Measurements from ENCODE around the gene LRBA. TPM values are rescaled to one million over a fixed set of nuclear protein-coding genes. Genes with fewer than 3 reads are reported as not detected.
"Not testable (repeated sequence)": the region's sequence is repeated elsewhere in the genome, so short reads cannot be mapped to it uniquely, and the experiment has no call there.

Gene LRBA
- total RNA-seq (92.0 TPM), polyA plus RNA-seq (11.6 TPM)

- peak within 1 kb of the TSS; percentile 95 for H3K27ac ChIP-seq (ENCODE audit: low read depth)
- H3K36me3 ChIP-seq (ENCODE audit: insufficient read depth), result no peaks in the 10 kb centered on the region
- peaks cover 3% of the 10 kb centered on the region for H3K4me1 ChIP-seq (ENCODE audit: insufficient read depth)
- DNase-seq (ENCODE audit: extremely low spot score), result peak; percentile 68
- H3K4me3 ChIP-seq (ENCODE audit: low read depth, low read length), result peak within 1 kb of the TSS; percentile 83
- WGBS, result under 1% methylated on average over 37 of the region's 37 CpGs
Observed at GRCh38 chr4:151014521-151015458, at the start of gene LRBA. Gene LRBA (minus strand): TSS chr4:151015284. CDS start chr4:151014642, 642 bp downstream.

GRCh38 chr4:151063143-151063542 lies 48.1 kb upstream of the LRBA start:
- H3K4me3 ChIP-seq (ENCODE audit: low read depth, low read length); DNase-seq (ENCODE audit: extremely low spot score); H3K27ac ChIP-seq (ENCODE audit: low read depth); H3K36me3 ChIP-seq (ENCODE audit: insufficient read depth); H3K4me1 ChIP-seq (ENCODE audit: insufficient read depth): not testable (repeated sequence)
- 98% methylated on average over 3 of the region's 3 CpGs for WGBS

- no peak overlapping the region for H3K4me3 ChIP-seq (ENCODE audit: low read depth, low read length)
- H3K4me1 ChIP-seq (ENCODE audit: insufficient read depth), result no peaks in the 10 kb centered on the region
- no peak for DNase-seq (ENCODE audit: extremely low spot score)
- no peak overlapping the region for H3K27ac ChIP-seq (ENCODE audit: low read depth)
- H3K36me3 ChIP-seq (ENCODE audit: insufficient read depth), result no peaks in the 10 kb centered on the region
- 41% methylated on average over 1 of the region's 1 CpG for WGBS
Observed at GRCh38 chr4:151055539-151055938, 40.5 kb upstream of the LRBA start.

- 90% methylated on average over 3 of the region's 3 CpGs for WGBS
- Histone ChIP-seq H3K4me3 (ENCODE audit: low read depth, low read length) (no peak overlapping the region), H3K4me1 (ENCODE audit: insufficient read depth) (no peaks in the 10 kb centered on the region), H3K27ac (ENCODE audit: low read depth) (no peak overlapping the region), H3K36me3 (ENCODE audit: insufficient read depth) (no peaks in the 10 kb centered on the region)
- DNase-seq (ENCODE audit: extremely low spot score), result no peak
Observed at GRCh38 chr4:151052785-151053184, 37.7 kb upstream of the LRBA start.

GRCh38 chr4:151049430-151049884 lies 34.4 kb upstream of the LRBA start:
- no peak overlapping the region for H3K4me3 ChIP-seq (ENCODE audit: low read depth, low read length)
- H3K36me3 ChIP-seq (ENCODE audit: insufficient read depth), result no peaks in the 10 kb centered on the region
- H3K4me1 ChIP-seq (ENCODE audit: insufficient read depth), result no peaks in the 10 kb centered on the region
- no peak for DNase-seq (ENCODE audit: extremely low spot score)
- no peak overlapping the region for H3K27ac ChIP-seq (ENCODE audit: low read depth)
- 94% methylated on average over 13 of the region's 13 CpGs for WGBS

GRCh38 chr4:151048913-151049312 lies 33.8 kb upstream of the LRBA start:
- no peaks in the 10 kb centered on the region for H3K36me3 ChIP-seq (ENCODE audit: insufficient read depth)
- H3K4me1 ChIP-seq (ENCODE audit: insufficient read depth), result no peaks in the 10 kb centered on the region
- H3K4me3 ChIP-seq (ENCODE audit: low read depth, low read length), result no peak overlapping the region
- no peak for DNase-seq (ENCODE audit: extremely low spot score)
- H3K27ac ChIP-seq (ENCODE audit: low read depth), result no peak overlapping the region
- WGBS, result 88% methylated on average over 11 of the region's 11 CpGs

GRCh38 chr4:151046609-151047008 lies 31.5 kb upstream of the LRBA start:
- Histone ChIP-seq H3K4me1 (ENCODE audit: insufficient read depth) (no peaks in the 10 kb centered on the region), H3K4me3 (ENCODE audit: low read depth, low read length) (no peak overlapping the region), H3K36me3 (ENCODE audit: insufficient read depth) (no peaks in the 10 kb centered on the region), H3K27ac (ENCODE audit: low read depth) (no peak overlapping the region)
- no peak for DNase-seq (ENCODE audit: extremely low spot score)
- WGBS, result 36% methylated on average over 4 of the region's 4 CpGs

GRCh38 chr4:151045907-151046306 lies 30.8 kb upstream of the LRBA start:
- 29% methylated on average over 3 of the region's 3 CpGs for WGBS

GRCh38 chr4:151043803-151044515 lies 28.9 kb upstream of the LRBA start:
- H3K4me1 ChIP-seq (ENCODE audit: insufficient read depth), result no peaks in the 10 kb centered on the region
- no peak overlapping the region for H3K4me3 ChIP-seq (ENCODE audit: low read depth, low read length)
- WGBS, result 75% methylated on average over 1 of the region's 1 CpG
- no peak for DNase-seq (ENCODE audit: extremely low spot score)
- no peaks in the 10 kb centered on the region for H3K36me3 ChIP-seq (ENCODE audit: insufficient read depth)
- H3K27ac ChIP-seq (ENCODE audit: low read depth), result no peak overlapping the region

More at GRCh38 chr4:151045907-151046306, 30.8 kb upstream of the LRBA start:
- Histone ChIP-seq H3K4me3 (ENCODE audit: low read depth, low read length) (no peak overlapping the region), H3K36me3 (ENCODE audit: insufficient read depth) (no peaks in the 10 kb centered on the region), H3K4me1 (ENCODE audit: insufficient read depth) (no peaks in the 10 kb centered on the region), H3K27ac (ENCODE audit: low read depth) (no peak overlapping the region)
- DNase-seq (ENCODE audit: extremely low spot score), result no peak

GRCh38 chr4:151039733-151040132 lies 24.6 kb upstream of the LRBA start:
- no peaks in the 10 kb centered on the region for H3K4me1 ChIP-seq (ENCODE audit: insufficient read depth)
- H3K36me3 ChIP-seq (ENCODE audit: insufficient read depth), result no peaks in the 10 kb centered on the region
- no peak for DNase-seq (ENCODE audit: extremely low spot score)
- 92% methylated on average over 2 of the region's 2 CpGs for WGBS
- H3K4me3 ChIP-seq (ENCODE audit: low read depth, low read length), result no peak overlapping the region
- H3K27ac ChIP-seq (ENCODE audit: low read depth), result no peak overlapping the region

- no peak for DNase-seq (ENCODE audit: extremely low spot score)
- 91% methylated on average over 9 of the region's 9 CpGs for WGBS
- Histone ChIP-seq H3K4me3 (ENCODE audit: low read depth, low read length) (no peak overlapping the region), H3K27ac (ENCODE audit: low read depth) (no peak overlapping the region), H3K36me3 (ENCODE audit: insufficient read depth) (no peaks in the 10 kb centered on the region), H3K4me1 (ENCODE audit: insufficient read depth) (no peaks in the 10 kb centered on the region)
Observed at GRCh38 chr4:151038452-151039157, 23.5 kb upstream of the LRBA start.

GRCh38 chr4:151035911-151036310 lies 20.8 kb upstream of the LRBA start:
- no peak for DNase-seq (ENCODE audit: extremely low spot score)
- H3K27ac ChIP-seq (ENCODE audit: low read depth), result no peak overlapping the region
- H3K4me3 ChIP-seq (ENCODE audit: low read depth, low read length), result no peak overlapping the region
- no peaks in the 10 kb centered on the region for H3K36me3 ChIP-seq (ENCODE audit: insufficient read depth)
- H3K4me1 ChIP-seq (ENCODE audit: insufficient read depth), result no peaks in the 10 kb centered on the region
- 82% methylated on average over 4 of the region's 4 CpGs for WGBS

- H3K27ac ChIP-seq (ENCODE audit: low read depth), result no peak overlapping the region
- H3K36me3 ChIP-seq (ENCODE audit: insufficient read depth), result no peaks in the 10 kb centered on the region
- 57% methylated on average over 2 of the region's 2 CpGs for WGBS
- no peak overlapping the region for H3K4me3 ChIP-seq (ENCODE audit: low read depth, low read length)
- no peaks in the 10 kb centered on the region for H3K4me1 ChIP-seq (ENCODE audit: insufficient read depth)
- peak; percentile 46 for DNase-seq (ENCODE audit: extremely low spot score)
Observed at GRCh38 chr4:151035328-151035727, 20.2 kb upstream of the LRBA start.

Measured in urinary bladder (tissue), 4 donors.